ENCODE measurements around the gene F2RL3. TPM values are rescaled to one million over a fixed set of nuclear protein-coding genes. Genes with fewer than 3 reads are reported as not detected.

Gene F2RL3
- total and polyA plus RNA-seq, 9 of the 15 experiments (the other 6 are each of a cell fraction or from before 2014, with no cell fraction given): 1.4 to 27.6 (median 11.9) TPM

DNA sequence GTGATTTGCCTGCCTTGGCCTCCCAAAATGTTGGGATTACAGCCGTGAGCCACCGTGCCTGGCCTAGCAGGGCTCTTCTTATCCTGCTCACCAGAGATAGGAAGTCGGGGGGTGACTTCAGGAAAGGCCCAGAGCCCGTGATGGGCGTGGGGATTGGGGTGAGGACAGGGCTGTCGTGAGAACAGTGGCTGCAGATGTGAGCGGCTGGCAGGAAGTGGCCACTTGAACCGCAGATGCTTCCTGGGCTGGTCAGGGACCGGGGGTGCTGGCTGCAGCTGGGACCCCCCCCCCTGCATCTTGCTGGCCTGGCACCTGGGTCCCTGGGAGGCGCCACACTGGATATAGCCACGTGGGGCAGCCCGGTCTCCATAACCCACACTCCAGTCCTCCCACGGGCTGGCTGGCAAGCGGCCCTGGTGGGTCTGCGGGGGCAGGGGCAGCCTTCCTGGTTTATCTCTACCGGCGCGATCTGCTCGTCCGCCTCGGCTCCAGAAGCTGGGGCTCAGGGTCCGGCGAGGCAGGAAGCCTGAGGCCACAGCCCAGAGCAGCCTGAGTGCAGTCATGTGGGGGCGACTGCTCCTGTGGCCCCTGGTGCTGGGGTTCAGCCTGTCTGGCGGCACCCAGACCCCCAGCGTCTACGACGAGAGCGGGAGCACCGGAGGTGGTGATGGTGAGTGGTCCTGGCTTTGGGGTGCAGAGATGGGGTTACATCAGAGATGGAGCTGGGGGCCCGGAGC, at the start of gene F2RL3 (continued):
- TF ChIP-seq, protein P1, sequence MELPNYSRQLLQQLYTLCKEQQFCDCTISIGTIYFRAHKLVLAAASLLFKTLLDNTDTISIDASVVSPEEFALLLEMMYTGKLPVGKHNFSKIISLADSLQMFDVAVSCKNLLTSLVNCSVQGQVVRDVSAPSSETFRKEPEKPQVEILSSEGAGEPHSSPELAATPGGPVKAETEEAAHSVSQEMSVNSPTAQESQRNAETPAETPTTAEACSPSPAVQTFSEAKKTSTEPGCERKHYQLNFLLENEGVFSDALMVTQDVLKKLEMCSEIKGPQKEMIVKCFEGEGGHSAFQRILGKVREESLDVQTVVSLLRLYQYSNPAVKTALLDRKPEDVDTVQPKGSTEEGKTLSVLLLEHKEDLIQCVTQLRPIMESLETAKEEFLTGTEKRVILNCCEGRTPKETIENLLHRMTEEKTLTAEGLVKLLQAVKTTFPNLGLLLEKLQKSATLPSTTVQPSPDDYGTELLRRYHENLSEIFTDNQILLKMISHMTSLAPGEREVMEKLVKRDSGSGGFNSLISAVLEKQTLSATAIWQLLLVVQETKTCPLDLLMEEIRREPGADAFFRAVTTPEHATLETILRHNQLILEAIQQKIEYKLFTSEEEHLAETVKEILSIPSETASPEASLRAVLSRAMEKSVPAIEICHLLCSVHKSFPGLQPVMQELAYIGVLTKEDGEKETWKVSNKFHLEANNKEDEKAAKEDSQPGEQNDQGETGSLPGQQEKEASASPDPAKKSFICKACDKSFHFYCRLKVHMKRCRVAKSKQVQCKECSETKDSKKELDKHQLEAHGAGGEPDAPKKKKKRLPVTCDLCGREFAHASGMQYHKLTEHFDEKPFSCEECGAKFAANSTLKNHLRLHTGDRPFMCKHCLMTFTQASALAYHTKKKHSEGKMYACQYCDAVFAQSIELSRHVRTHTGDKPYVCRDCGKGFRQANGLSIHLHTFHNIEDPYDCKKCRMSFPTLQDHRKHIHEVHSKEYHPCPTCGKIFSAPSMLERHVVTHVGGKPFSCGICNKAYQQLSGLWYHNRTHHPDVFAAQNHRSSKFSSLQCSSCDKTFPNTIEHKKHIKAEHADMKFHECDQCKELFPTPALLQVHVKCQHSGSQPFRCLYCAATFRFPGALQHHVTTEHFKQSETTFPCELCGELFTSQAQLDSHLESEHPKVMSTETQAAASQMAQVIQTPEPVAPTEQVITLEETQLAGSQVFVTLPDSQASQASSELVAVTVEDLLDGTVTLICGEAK (IDR thresholded peaks at IDR 0.05): no peak
- TF ChIP-seq, protein P1 (CRISPR knock-in tag; IDR thresholded peaks at IDR 0.05): peak; percentile 65
- TF ChIP-seq ETV6 (IDR thresholded peaks at IDR 0.05; ENCODE audit: borderline replicate concordance in 1 of 2, low read depth in 2 of 2, low read length in 1 of 2) (peak in 1 of 2 experiments; percentile 55; a peak in 1 of 4 replicates), ETV6 (CRISPR knock-in tag; IDR thresholded peaks at IDR 0.05; ENCODE audit: borderline replicate concordance) (no peak), ZNF175 (CRISPR knock-in tag; IDR thresholded peaks at IDR 0.05; ENCODE audit: low read depth) (peak; percentile 30), RBM39 (optimal IDR thresholded peaks at IDR 0.05; ENCODE audit: low read depth, low read length) (no peak), ARHGAP35 (IDR thresholded peaks at IDR 0.05; ENCODE audit: partially characterized antibody) (no peak), YY1 (IDR thresholded peaks at IDR 0.05; ENCODE audit: borderline replicate concordance in 1 of 3, control insufficient read depth in 1 of 3, extremely low read depth in 1 of 3, insufficient read depth in 3 of 3, insufficient read length in 1 of 3, insufficient replicate concordance in 2 of 3, low read depth in 1 of 3, low read length in 2 of 3) (peak in 2 of 3 experiments; percentile 35 to 65), PCBP1 (IDR thresholded peaks at IDR 0.05; ENCODE audit: low read depth, low read length, poor library complexity, severe bottlenecking) (no peak), EHMT2 (IDR thresholded peaks at IDR 0.05) (no peak), FOXA1 (IDR thresholded peaks at IDR 0.05; ENCODE audit: borderline replicate concordance) (no peak), PTRF (tag; IDR thresholded peaks at IDR 0.05) (no peak), TEAD2 (tag; IDR thresholded peaks at IDR 0.05) (0 out of 2 replicates have a peak, but pooled peaks have one; percentile 13), ELF2 (CRISPR knock-in tag; IDR thresholded peaks at IDR 0.05) (peak; percentile 59; the same call in 1 of the 2 replicates), ARID1B (IDR thresholded peaks at IDR 0.05) (peak; percentile 78)
- TF ChIP-seq, protein P2, sequence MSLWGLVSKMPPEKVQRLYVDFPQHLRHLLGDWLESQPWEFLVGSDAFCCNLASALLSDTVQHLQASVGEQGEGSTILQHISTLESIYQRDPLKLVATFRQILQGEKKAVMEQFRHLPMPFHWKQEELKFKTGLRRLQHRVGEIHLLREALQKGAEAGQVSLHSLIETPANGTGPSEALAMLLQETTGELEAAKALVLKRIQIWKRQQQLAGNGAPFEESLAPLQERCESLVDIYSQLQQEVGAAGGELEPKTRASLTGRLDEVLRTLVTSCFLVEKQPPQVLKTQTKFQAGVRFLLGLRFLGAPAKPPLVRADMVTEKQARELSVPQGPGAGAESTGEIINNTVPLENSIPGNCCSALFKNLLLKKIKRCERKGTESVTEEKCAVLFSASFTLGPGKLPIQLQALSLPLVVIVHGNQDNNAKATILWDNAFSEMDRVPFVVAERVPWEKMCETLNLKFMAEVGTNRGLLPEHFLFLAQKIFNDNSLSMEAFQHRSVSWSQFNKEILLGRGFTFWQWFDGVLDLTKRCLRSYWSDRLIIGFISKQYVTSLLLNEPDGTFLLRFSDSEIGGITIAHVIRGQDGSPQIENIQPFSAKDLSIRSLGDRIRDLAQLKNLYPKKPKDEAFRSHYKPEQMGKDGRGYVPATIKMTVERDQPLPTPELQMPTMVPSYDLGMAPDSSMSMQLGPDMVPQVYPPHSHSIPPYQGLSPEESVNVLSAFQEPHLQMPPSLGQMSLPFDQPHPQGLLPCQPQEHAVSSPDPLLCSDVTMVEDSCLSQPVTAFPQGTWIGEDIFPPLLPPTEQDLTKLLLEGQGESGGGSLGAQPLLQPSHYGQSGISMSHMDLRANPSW (CRISPR knock-in tag; IDR thresholded peaks at IDR 0.05): no peak
